ENCODE data around the gene MOG.

The MOG gene

GRCh38 chr6:29651413-29652197 lies 5.3 kb upstream of the MOG start:
- no peak for TF ChIP-seq EZH2phosphoT487 (IDR thresholded peaks at IDR 0.05; ENCODE audit: low read depth)
- peak; percentile 54 for TF ChIP-seq CTCF (IDR thresholded peaks at IDR 0.05; ENCODE audit: low read depth, low read length)
- H2AFZ ChIP-seq (ENCODE audit: low read depth, low read length) = no peak overlapping the region

GRCh38 chr6:29652198-29652584 lies 4.7 kb upstream of the MOG start:
- Histone ChIP-seq H3K79me2 (ENCODE audit: low read length) (no peaks in the 10 kb centered on the region), H3K4me3 (ENCODE audit: low read length) (no peak overlapping the region), H2AFZ (ENCODE audit: low read depth, low read length) (no peak overlapping the region), H3K27me3 (ENCODE audit: low read depth, low read length) (no peaks in the 10 kb centered on the region), H3K36me3 (replicated peaks; ENCODE audit: low read depth, low read length) (no peaks in the 10 kb centered on the region), H4K20me1 (ENCODE audit: insufficient read depth, low read length) (no peaks in the 10 kb centered on the region), H3K9me3 (ENCODE audit: insufficient read depth, low read length) (no peaks in the 10 kb centered on the region), H3K4me1 (ENCODE audit: low read length) (peaks cover 10% of the 10 kb centered on the region), H3K4me2 (ENCODE audit: low read length) (no peak overlapping the region), H3K27ac (ENCODE audit: low read length) (no peak overlapping the region), H3K9ac (ENCODE audit: low read length) (no peak overlapping the region)
- TF ChIP-seq CTCF (IDR thresholded peaks at IDR 0.05; ENCODE audit: low read depth, low read length) = no peak
- no peak for TF ChIP-seq EZH2phosphoT487 (IDR thresholded peaks at IDR 0.05; ENCODE audit: low read depth)

More at GRCh38 chr6:29651413-29652197, 5.3 kb upstream of the MOG start:
- H3K79me2 ChIP-seq (ENCODE audit: low read length) = no peaks in the 10 kb centered on the region
- H3K9me3 ChIP-seq (ENCODE audit: insufficient read depth, low read length) = no peaks in the 10 kb centered on the region
- no peaks in the 10 kb centered on the region for H4K20me1 ChIP-seq (ENCODE audit: insufficient read depth, low read length)
- H3K4me1 ChIP-seq (ENCODE audit: low read length) = peaks cover 9% of the 10 kb centered on the region
- no peak overlapping the region for H3K9ac ChIP-seq (ENCODE audit: low read length)
- no peak overlapping the region for H3K4me3 ChIP-seq (ENCODE audit: low read length)
- H3K36me3 ChIP-seq (replicated peaks; ENCODE audit: low read depth, low read length) = no peaks in the 10 kb centered on the region
- no peak overlapping the region for H3K4me2 ChIP-seq (ENCODE audit: low read length)
- H3K27me3 ChIP-seq (ENCODE audit: low read depth, low read length) = no peaks in the 10 kb centered on the region
- H3K27ac ChIP-seq (ENCODE audit: low read length) = no peak overlapping the region

- H3K36me3 ChIP-seq (replicated peaks; ENCODE audit: low read depth, low read length) = no peaks in the 10 kb centered on the region
- H3K4me1 ChIP-seq (ENCODE audit: low read length) = peaks cover 10% of the 10 kb centered on the region
- H2AFZ ChIP-seq (ENCODE audit: low read depth, low read length) = 0 out of 2 replicates have a peak overlapping the region, but pooled peaks have one; percentile 13
- no peaks in the 10 kb centered on the region for H3K79me2 ChIP-seq (ENCODE audit: low read length)
- no peak overlapping the region for H3K27ac ChIP-seq (ENCODE audit: low read length)
- no peak overlapping the region for H3K4me3 ChIP-seq (ENCODE audit: low read length)
- H4K20me1 ChIP-seq (ENCODE audit: insufficient read depth, low read length) = no peaks in the 10 kb centered on the region
- no peaks in the 10 kb centered on the region for H3K9me3 ChIP-seq (ENCODE audit: insufficient read depth, low read length)
- no peaks in the 10 kb centered on the region for H3K27me3 ChIP-seq (ENCODE audit: low read depth, low read length)
- H3K9ac ChIP-seq (ENCODE audit: low read length) = no peak overlapping the region
- peak; percentile 61 for TF ChIP-seq CTCF (IDR thresholded peaks at IDR 0.05; ENCODE audit: low read depth, low read length)
- no peak for TF ChIP-seq EZH2phosphoT487 (IDR thresholded peaks at IDR 0.05; ENCODE audit: low read depth)
- peak overlapping the region; percentile 40 for H3K4me2 ChIP-seq (ENCODE audit: low read length)
Measured at GRCh38 chr6:29653452-29654038, 3.3 kb upstream of the MOG start.

DNA sequence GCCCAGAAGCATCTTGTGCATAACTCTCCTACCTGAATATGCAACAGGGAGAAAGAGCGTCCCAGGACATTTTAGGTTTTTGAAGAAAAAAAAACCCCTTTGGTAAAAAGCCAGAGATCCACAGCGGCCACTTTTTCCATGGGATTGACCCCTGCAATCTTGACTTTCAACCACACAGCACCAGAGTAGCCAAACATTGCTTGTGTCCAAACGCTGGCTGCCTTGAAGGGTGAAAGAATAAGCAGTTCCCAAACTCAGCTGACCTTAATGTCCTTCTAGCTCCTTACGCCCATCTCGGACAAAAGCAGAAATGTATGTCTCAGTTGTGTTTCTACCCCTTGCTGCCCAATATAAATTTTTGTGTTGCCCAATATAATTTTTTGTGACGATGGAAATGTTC lies 1.2 kb upstream of the MOG start:
- no peak for TF ChIP-seq CTCF (IDR thresholded peaks at IDR 0.05; ENCODE audit: low read depth, low read length)
- TF ChIP-seq EZH2phosphoT487 (IDR thresholded peaks at IDR 0.05; ENCODE audit: low read depth) = no peak
- Histone ChIP-seq H3K4me3 (ENCODE audit: low read length) (no peak overlapping the region), H2AFZ (ENCODE audit: low read depth, low read length) (no peak overlapping the region), H3K27ac (ENCODE audit: low read length) (no peak overlapping the region), H3K79me2 (ENCODE audit: low read length) (no peaks in the 10 kb centered on the region), H3K9ac (ENCODE audit: low read length) (no peak overlapping the region), H3K27me3 (ENCODE audit: low read depth, low read length) (no peaks in the 10 kb centered on the region), H3K4me2 (ENCODE audit: low read length) (no peak overlapping the region), H3K4me1 (ENCODE audit: low read length) (peaks cover 10% of the 10 kb centered on the region), H3K36me3 (replicated peaks; ENCODE audit: low read depth, low read length) (no peaks in the 10 kb centered on the region), H4K20me1 (ENCODE audit: insufficient read depth, low read length) (no peaks in the 10 kb centered on the region), H3K9me3 (ENCODE audit: insufficient read depth, low read length) (no peaks in the 10 kb centered on the region)

Data from OCI-LY3 (cell line).